H9 (cell line): Measurements from ENCODE around the gene MED13L. TPM values are rescaled to one million over a fixed set of nuclear protein-coding genes. Genes with fewer than 3 reads are reported as not detected.

ENCODE experiments used
- DNase-seq: peaks from one replicate; pipeline ENCODE4 v3.0.0-alpha.2; 2017
- H2AFZ ChIP-seq: one replicate; pipeline ENCODE4 v1.6.1; 2013; ENCODE audit warnings: mild to moderate bottlenecking, low read length, control low read depth, moderate library complexity
- H2AK5ac ChIP-seq: 2 replicates; pipeline ENCODE4 v1.6.1; 2013; ENCODE audit warnings: low read length, control low read depth, mixed read lengths; ENCODE audit not compliant: insufficient read length
- H2BK120ac ChIP-seq: one replicate; pipeline ENCODE4 v1.6.1; 2013; ENCODE audit warnings: low read depth, mild to moderate bottlenecking, low read length, control low read depth, inconsistent platforms; ENCODE audit not compliant: poor library complexity, severe bottlenecking
- H2BK12ac ChIP-seq: 2 replicates; pipeline ENCODE4 v1.6.1; 2013; ENCODE audit warnings: low read length, control low read depth, mixed read lengths, low read depth; ENCODE audit not compliant: insufficient read length
- H2BK15ac ChIP-seq: 2 replicates; pipeline ENCODE4 v1.6.1; 2013; ENCODE audit warnings: low read depth, low read length, control low read depth
- H2BK20ac ChIP-seq: one replicate; pipeline ENCODE4 v1.6.1; 2013; ENCODE audit warnings: low read depth, mild to moderate bottlenecking, low read length, control low read depth, inconsistent platforms; ENCODE audit not compliant: poor library complexity, severe bottlenecking
- H2BK5ac ChIP-seq: 2 replicates; pipeline ENCODE4 v1.6.1; 2013; ENCODE audit warnings: low read length, control low read depth, mixed read lengths; ENCODE audit not compliant: insufficient read length
- H3K14ac ChIP-seq: 2 replicates; pipeline ENCODE4 v1.6.1; 2013; ENCODE audit warnings: low read length, control low read depth; ENCODE audit not compliant: insufficient read depth
- H3K18ac ChIP-seq: 2 replicates; pipeline ENCODE4 v1.6.1; 2013; ENCODE audit warnings: low read depth, mild to moderate bottlenecking, mixed read lengths, low read length, control low read depth; ENCODE audit not compliant: insufficient read length
- H3K23ac ChIP-seq: 2 replicates; pipeline ENCODE4 v1.6.1; 2013; ENCODE audit warnings: low read length, control low read depth, mixed read lengths, low read depth; ENCODE audit not compliant: insufficient read length
- H3K23me2 ChIP-seq: 2 replicates; pipeline ENCODE4 v1.6.1; 2013; ENCODE audit warnings: low read depth, mild to moderate bottlenecking, mixed read lengths, low read length, control low read depth; ENCODE audit not compliant: insufficient read length, poor library complexity, severe bottlenecking
- H3K27ac ChIP-seq: 2 replicates; pipeline ENCODE4 v1.5.1; 2013; ENCODE audit warnings: low read length, control low read depth, mixed read lengths, low read depth; ENCODE audit not compliant: insufficient read length
- H3K27me3 ChIP-seq: 2 replicates; pipeline ENCODE4 v1.6.1; 2013; ENCODE audit warnings: low read length, control low read depth, inconsistent platforms; ENCODE audit not compliant: insufficient read depth
- H3K4ac ChIP-seq: 2 replicates; pipeline ENCODE4 v1.6.1; 2013; ENCODE audit warnings: low read depth, mild to moderate bottlenecking, control low read depth, inconsistent platforms, low read length, moderate library complexity
- H3K4me1 ChIP-seq: 2 replicates; pipeline ENCODE4 v1.6.1; 2013; ENCODE audit warnings: low read length, control low read depth, inconsistent platforms; ENCODE audit not compliant: insufficient read depth
- H3K4me2 ChIP-seq: 2 replicates; pipeline ENCODE4 v1.6.1; 2013; ENCODE audit warnings: low read length, control low read depth, mixed read lengths; ENCODE audit not compliant: insufficient read length, insufficient read depth
- H3K56ac ChIP-seq: 2 replicates; pipeline ENCODE4 v1.6.1; 2013; ENCODE audit warnings: low read depth, mild to moderate bottlenecking, mixed read lengths, low read length, control low read depth; ENCODE audit not compliant: insufficient read length
- H3K79me1 ChIP-seq: 2 replicates; pipeline ENCODE4 v1.6.1; 2013; ENCODE audit warnings: low read depth, mild to moderate bottlenecking, moderate library complexity, low read length, control low read depth, inconsistent platforms; ENCODE audit not compliant: insufficient read depth, poor library complexity, severe bottlenecking
- H3K79me2 ChIP-seq: 2 replicates; pipeline ENCODE4 v1.6.1; 2013; ENCODE audit warnings: low read length, control low read depth, inconsistent platforms; ENCODE audit not compliant: insufficient read depth
- H3K9ac ChIP-seq: 2 replicates; pipeline ENCODE4 v1.6.1; 2013; ENCODE audit warnings: low read length, control low read depth, mixed read lengths; ENCODE audit not compliant: insufficient read length; ENCODE audit errors: extremely low read depth
- H3K9me3 ChIP-seq: one replicate; pipeline ENCODE4 v1.6.1; 2013; ENCODE audit warnings: low read depth, low read length, inconsistent platforms; ENCODE audit not compliant: control insufficient read depth
- H3T11ph ChIP-seq: one replicate; pipeline ENCODE4 v1.6.1; 2013; ENCODE audit warnings: mild to moderate bottlenecking, low read length, control low read depth, inconsistent platforms
- H4K20me1 ChIP-seq: one replicate; pipeline ENCODE4 v1.6.1; 2013; ENCODE audit not compliant: control insufficient read depth, insufficient read length, insufficient read depth
- H4K5ac ChIP-seq: 2 replicates; pipeline ENCODE4 v1.6.1; 2013; ENCODE audit warnings: low read depth, mild to moderate bottlenecking, mixed read lengths, low read length, control low read depth; ENCODE audit not compliant: insufficient read length
- H4K8ac ChIP-seq: replicated peaks from 2 replicates; pipeline ENCODE4 v1.6.1; 2013; ENCODE audit warnings: low read length, control low read depth, mixed read lengths, low read depth; ENCODE audit not compliant: insufficient read length
- H4K91ac ChIP-seq: 2 replicates; pipeline ENCODE4 v1.6.1; 2013; ENCODE audit warnings: low read depth, mild to moderate bottlenecking, moderate library complexity, mixed read lengths, low read length, control low read depth; ENCODE audit not compliant: insufficient read length
- H3K27ac Mint-ChIP-seq, 3 experiments: 2 replicates in 2 of 3; 3 replicates in 1 of 3; pipeline ENCODE4 v1.8.0; 2020 to 2021; ENCODE audit warnings: mixed read lengths in 3 of 3, mild to moderate bottlenecking in 1 of 3, moderate library complexity in 1 of 3
- H3K27me3 Mint-ChIP-seq: 2 replicates; pipeline ENCODE4 v1.8.0; 2021; ENCODE audit warnings: low read depth, mild to moderate bottlenecking, moderate library complexity, mixed read lengths
- H3K36me3 Mint-ChIP-seq, 3 experiments: 2 replicates in 2 of 3; 3 replicates in 1 of 3; pipeline ENCODE4 v1.8.0; 2020 to 2021; ENCODE audit warnings: low read depth in 3 of 3, mixed read lengths in 3 of 3; ENCODE audit not compliant: insufficient read depth in 1 of 3
- H3K4me1 Mint-ChIP-seq, 2 experiments: 2 replicates each; pipeline ENCODE4 v1.8.0; 2020; ENCODE audit warnings: mixed read lengths in 2 of 2
- H3K4me3 Mint-ChIP-seq, 2 experiments: 2 replicates in 1 of 2; 3 replicates in 1 of 2; pipeline ENCODE4 v1.8.0; 2020 to 2021; ENCODE audit warnings: mild to moderate bottlenecking in 2 of 2, mixed read lengths in 2 of 2, moderate library complexity in 1 of 2
- H3K9me3 Mint-ChIP-seq, 2 experiments: 2 replicates in 1 of 2; 3 replicates in 1 of 2; pipeline ENCODE4 v1.8.0; 2020; ENCODE audit warnings: mild to moderate bottlenecking in 2 of 2, mixed read lengths in 2 of 2, moderate library complexity in 1 of 2
- CTCF ChIP-seq: fragments of 200-600 bp; sonication (generic); conservative IDR thresholded peaks from 3 replicates; pipeline ENCODE4 v1.8.0; 2021; ENCODE audit warnings: antibody characterized with exemption, mild to moderate bottlenecking
- WGBS: extraction: QIAGEN DNeasy Blood & Tissue Kit; methylation state at CpG from one replicate; pipeline ENCODE4 v1.1.7; 2013; ENCODE audit warnings: missing lambda C conversion rate, low lambda C conversion rate, mixed read lengths; ENCODE audit not compliant: insufficient read length; ENCODE audit errors: extremely low coverage; 5-methylcytosine and 5-hydroxymethylcytosine counted together
- total RNA-seq: library from RNA; stranded (reverse); gene quantifications from 2 replicates; pipeline ENCODE4 v1.2.1, GENCODE V29; 2021

Gene MED13L
- total RNA-seq, 1 experiment from 2014 or later = 52.4 TPM

GRCh38 chr12:116288735-116289134 is 11.2 kb upstream of the MED13L start:
- H3K4me2 ChIP-seq = no peak overlapping the region
- Mint-ChIP-seq H3K27ac (peak overlapping the region in 1 of 3 experiments; percentile 9; a peak in 2 of 7 replicates), H3K9me3 (no peaks in the 10 kb centered on the region; a peak in 1 of 5 replicates), H3K4me3 (no peak overlapping the region), H3K4me1 (peaks cover 4 to 7% of the 10 kb centered on the region in 2 experiments; a peak in 1 of 4 replicates), H3K27me3 (no peaks in the 10 kb centered on the region), H3K36me3 (no peaks in the 10 kb centered on the region)
- H3K4me1 ChIP-seq = peaks cover 3% of the 10 kb centered on the region
- H4K5ac ChIP-seq = no peak overlapping the region
- DNase-seq = no peak
- no peak overlapping the region for H3K56ac ChIP-seq
- H4K8ac ChIP-seq = no peak overlapping the region
- H3T11ph ChIP-seq = no peak overlapping the region
- no peak overlapping the region for H3K4ac ChIP-seq
- H2BK5ac ChIP-seq = no peak overlapping the region
- H3K79me2 ChIP-seq = no peaks in the 10 kb centered on the region
- H4K20me1 ChIP-seq = no peaks in the 10 kb centered on the region
- no peak for TF ChIP-seq CTCF
- H3K23me2 ChIP-seq = no peaks in the 10 kb centered on the region
- H3K27me3 ChIP-seq = no peaks in the 10 kb centered on the region
- no peak overlapping the region for H2BK20ac ChIP-seq
- no CpG with 5 or more reads among the region's 3 CpGs for WGBS
- no peak overlapping the region for H3K23ac ChIP-seq
- H3K14ac ChIP-seq = no peak overlapping the region
- H2AFZ ChIP-seq = no peak overlapping the region
- no peak overlapping the region for H2BK15ac ChIP-seq
- H3K18ac ChIP-seq = no peak overlapping the region
- no peak overlapping the region for H2BK12ac ChIP-seq
- no peak overlapping the region for H4K91ac ChIP-seq
- H2BK120ac ChIP-seq = no peak overlapping the region
- no peak overlapping the region for H2AK5ac ChIP-seq
- no peak overlapping the region for H3K9ac ChIP-seq
- H3K9me3 ChIP-seq = no peaks in the 10 kb centered on the region
- H3K79me1 ChIP-seq = no peaks in the 10 kb centered on the region
- no peak overlapping the region for H3K27ac ChIP-seq
